Fibroblast of skin of right biceps (primary cell): ENCODE measurements around the gene RAB5B.
"Not testable (repeated sequence)": the region's sequence is repeated elsewhere in the genome, so short reads cannot be mapped to it uniquely, and the experiment has no call there.

Source experiments
- DNase-seq: peaks from one replicate; pipeline ENCODE4 v3.0.0-alpha.2; 2013

RAB5B gene

DNA sequence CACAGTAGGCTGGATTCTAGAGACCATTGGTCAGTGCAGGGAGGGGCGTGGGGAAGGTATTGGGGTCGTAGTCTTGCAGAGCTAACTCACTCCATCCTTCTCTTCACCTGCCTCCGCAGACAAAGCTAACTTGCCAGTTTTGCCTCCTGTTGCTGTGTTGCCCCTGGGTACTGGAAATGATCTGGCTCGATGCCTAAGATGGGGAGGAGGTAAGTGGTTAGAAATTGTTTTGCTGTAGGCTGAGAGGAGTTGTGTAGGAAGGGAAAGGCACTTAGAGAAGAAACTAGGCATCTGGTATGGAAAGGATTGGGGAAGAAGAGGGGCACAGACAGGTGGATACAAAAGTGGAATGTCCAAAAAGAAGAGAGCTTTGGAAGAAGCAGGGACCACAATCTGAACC, 31.8 kb upstream of the RAB5B start:
- no peak for DNase-seq

DNA sequence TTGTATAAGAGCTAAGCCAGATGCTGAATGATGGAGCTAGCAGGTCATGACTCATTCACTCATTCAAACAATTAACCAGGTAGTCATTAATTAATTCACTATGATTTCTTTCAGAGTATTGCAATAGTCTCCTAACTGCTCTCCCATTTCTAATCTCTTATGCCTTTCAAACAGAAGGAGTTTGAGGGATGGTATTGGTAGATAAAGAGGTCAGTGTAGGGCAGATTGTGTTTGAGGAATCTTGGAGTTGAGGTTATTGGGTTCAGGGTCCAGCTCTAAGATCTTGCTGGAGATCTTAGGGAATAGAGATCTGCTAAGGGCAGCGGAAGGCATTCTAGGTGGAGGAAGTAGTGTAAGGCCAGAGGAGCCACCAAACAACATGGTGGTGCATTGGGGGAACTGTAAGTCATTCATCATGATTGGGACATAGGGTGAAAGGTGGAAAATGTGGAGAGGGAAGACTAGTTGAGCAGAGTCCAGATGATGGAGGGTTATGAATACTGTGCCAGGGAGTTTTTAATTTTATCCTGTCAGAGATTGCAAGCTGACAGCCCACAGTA, 31.2 kb upstream of the RAB5B start:
- DNase-seq: no peak

DNA sequence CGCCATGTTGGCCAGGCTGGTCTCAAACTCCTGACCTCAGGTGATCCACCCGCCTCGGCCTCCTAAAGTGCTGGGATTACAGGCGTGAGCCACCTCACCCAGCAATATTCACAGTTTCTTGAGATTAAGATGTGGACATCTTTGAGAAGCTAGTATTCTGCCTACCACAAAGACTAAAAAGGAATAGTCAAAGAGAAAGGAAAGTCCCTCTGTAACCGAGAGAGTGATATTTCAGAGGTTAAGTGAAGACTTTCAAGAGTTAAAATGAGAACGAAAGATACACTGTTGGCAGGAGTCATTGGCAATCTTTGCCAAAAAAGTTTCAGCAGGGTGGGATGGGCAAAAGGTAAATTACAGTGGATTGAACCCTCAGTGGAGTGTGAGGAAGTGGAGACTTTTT, 27.3 kb upstream of the RAB5B start:
- DNase-seq: no peak

DNA sequence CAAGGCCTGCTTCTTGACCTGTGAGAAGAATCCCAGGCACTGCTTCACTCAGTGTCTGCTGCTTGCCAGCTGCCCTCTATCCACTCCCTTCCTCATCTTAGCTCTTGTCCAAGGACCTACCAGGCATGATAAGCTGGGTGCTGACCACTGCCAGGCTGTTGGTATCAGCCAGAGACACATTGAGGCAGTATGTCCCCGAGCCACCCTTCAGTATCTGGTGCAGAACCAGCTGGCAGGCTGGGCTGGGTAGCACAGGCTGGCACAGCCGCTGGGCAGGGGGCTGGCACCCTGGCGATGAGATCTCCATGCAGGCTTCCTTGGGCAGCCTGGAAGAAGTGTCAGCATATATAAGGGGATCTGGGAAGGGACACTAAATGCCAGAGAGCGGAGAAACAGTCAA, 18.5 kb upstream of the RAB5B start:
- no peak for DNase-seq

DNA sequence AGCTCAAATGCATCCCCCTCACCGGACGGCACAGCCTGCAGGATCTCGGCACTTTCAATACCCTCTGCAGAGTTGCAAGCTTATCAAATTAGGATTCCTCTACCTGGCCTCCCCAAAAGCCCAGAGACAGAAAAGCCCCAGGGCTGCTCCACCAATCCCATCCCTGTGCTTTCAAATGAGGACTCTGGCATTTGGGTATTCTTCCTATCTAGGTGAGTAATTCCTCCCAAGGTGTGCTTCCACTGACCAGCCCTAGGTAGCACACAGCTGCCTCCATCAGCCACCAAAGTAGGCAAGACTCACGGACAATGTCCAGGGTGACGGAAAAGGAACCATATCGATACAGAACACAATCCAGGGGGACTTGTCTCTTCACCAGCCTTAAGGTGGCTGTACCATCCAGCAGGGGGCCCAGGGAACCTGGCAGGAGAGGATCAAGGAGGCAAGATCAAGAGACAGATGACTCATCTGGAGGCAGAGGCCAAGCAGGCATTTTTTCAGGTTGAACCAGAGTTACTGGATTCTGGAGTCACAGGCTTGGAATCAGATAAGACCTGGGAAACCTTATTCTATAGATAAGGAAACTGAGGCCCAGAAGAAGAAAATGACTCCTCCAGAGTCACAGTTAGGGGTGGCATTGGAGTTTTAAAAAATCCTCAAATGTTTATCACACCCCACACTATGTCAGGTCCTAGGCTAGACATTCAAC, 17.9 kb upstream of the RAB5B start:
- peak; percentile 62 for DNase-seq

DNA sequence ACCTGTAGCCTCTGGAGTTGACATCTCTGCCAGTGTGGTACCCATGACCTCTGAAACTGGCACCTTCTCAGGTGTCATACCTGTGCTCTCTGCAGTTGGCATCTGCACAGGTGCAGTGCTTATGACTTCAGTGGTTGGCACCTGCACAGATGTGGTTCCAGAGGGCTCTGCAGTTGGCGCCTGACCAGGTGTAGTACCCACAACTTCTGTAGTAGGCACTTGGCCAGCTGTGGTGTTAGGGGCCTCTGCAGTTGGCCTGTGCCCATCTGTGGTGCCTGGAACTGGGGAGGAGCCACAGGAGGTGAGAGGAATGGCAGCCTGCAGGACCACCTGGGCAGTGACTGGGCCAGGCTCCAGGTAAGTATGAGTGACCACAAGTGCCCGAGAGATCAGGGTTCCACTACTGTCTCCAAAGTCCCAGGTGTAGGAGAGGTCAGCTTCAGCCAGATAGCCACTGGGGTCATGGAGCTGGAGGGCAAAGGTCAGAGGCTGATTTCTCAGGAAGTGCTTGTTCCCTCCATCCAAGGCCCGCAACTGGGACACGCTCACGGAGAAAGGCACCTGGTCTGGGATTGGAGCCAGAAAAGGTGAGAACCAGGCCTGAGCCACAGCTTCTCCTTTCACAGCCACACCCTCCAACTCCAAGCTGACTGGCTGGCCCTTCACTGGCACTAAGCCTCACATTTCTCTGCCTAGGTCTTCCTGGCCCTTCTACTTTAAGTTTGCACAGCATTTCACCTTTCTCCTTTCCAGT, 16.6 kb upstream of the RAB5B start:
- no peak for DNase-seq

DNA sequence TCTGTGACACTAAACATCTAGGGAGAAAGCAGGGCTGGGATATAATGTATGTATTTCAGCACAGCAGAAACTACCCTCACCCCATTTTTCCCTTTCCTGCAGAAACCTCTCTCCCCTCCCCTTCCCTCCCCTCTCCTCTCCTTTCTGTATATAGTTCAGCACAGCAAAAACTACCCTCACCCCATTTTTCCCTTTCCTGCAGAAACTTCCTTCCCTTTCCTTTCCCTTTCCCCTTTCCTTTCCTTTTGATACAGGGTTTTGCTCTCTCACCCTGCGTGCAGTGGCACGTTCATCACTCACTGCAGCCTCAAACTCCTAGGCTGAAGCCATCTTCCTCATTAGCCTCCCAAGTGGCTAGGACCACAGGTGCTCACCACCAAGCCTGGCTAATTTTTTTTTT, 10.1 kb upstream of the RAB5B start:
- DNase-seq: no peak

DNA sequence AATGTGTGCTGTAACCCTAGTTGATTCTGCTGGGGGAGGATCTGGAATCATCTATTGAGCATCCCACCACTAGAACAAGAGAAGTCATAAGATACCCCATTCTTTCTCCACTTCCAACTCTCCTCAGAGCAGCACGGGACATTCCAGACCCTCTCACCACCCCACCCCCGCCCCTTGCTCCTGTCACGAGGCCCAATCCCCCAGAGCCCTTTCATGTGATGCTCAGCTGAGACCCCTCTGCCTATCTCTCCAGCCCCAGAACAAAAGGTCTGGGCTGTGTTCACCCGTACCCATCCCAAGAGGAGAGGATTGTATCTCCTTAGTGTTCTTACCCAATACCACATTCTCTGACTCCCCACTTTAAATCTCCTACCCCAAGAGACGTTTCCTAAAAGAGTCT, 8.6 kb upstream of the RAB5B start:
- no peak for DNase-seq

DNA sequence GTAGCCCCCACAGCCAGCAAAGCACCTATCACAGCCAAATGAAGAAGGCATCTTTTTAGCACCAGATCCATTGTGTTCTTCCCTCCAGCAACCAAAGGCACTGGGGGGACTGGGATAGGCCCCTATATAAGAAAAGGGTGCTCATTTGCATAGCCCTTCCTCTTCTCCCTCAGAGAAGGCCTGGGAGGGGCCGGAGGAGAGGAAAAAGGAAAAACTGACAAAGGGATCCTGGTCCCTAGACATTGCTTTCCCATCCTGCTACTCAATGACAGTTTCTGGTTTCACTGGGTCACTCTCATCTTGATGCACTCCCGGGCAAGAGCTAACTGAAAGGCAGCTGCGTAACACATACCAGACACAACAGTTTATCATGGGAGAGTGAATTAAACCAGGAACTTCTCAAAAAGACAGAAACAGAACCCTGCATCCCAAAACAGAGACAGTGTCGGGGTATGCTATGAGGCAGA, 7.9 kb upstream of the RAB5B start, which contains the start of gene PMEL:
Gene PMEL, minus strand, starts transcription at position 102 of the 467 bp plus-strand sequence. Its CDS starts 31 bp downstream, at position 71.
- peak; percentile 6 for DNase-seq

DNA sequence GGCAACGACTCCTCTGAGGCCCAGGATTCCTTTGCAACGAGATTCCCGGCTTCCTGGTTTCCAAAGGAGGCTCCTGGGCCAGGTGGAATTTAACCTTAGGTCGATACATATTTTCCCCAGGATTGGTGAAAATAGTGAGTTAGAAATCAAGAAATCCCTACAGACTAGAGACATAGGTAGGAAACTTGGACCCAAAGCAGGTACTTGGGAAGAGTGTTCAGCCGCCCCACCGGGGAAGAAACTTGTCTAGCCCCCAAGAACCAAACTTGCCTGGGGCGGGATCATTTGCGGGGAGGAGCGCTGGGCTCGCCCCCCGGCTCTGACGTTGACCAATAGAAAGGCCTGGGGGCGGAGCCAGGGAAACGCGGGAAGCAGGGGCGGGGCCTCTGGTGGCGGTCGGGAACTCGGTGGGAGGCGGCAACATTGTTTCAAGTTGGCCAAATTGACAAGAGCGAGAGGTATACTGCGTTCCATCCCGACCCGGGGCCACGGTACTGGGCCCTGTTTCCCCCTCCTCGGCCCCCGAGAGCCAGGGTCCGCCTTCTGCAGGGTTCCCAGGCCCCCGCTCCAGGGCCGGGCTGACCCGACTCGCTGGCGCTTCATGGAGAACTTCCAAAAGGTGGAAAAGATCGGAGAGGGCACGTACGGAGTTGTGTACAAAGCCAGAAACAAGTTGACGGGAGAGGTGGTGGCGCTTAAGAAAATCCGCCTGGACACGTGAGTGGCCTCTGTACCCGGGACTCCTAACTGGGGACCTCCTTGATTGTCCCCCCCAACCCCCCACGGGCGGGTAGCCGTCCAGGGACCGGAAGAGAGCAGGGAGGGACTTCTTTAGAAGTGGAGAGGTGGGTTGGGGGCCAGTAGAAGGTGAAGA, 7.2 kb upstream of the RAB5B start, which contains the start of gene CDK2:
Gene CDK2, plus strand, starts transcription at position 423 of the 874 bp plus-strand sequence. Its CDS starts 179 bp downstream, at position 602.
- peak; percentile 82 for DNase-seq

DNA sequence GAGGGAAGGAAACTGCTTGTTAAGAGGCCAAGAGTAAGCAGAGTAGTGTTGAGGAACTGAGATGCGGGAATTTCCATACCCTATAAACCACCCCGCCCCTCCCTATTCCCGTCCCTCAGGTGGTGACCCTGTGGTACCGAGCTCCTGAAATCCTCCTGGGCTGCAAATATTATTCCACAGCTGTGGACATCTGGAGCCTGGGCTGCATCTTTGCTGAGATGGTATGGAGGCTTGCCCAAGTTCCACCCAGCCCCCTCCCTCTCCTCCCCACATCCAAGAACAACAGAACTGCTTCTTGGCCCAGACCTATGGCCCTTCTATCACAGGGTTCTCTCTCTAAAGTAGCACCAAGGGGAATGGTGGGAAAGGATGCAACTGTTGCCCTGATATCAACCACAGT, 4.5 kb upstream of the RAB5B start:
- no peak for DNase-seq

DNA sequence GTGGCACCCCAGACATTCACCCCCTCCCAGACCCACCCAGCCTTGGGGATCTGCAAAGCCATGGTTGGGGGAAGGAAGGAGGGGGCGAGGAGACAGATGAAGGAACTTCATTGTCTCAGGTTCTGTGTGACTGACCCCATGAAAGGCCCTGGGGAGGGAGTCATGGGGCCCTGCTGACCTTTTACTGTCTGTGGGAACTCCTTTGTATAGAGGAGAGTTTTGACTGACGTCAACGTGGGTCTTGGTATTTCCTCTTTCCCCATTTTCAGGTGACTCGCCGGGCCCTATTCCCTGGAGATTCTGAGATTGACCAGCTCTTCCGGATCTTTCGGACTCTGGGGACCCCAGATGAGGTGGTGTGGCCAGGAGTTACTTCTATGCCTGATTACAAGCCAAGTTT, 3.1 kb upstream of the RAB5B start:
- peak; percentile 49 for DNase-seq

DNA sequence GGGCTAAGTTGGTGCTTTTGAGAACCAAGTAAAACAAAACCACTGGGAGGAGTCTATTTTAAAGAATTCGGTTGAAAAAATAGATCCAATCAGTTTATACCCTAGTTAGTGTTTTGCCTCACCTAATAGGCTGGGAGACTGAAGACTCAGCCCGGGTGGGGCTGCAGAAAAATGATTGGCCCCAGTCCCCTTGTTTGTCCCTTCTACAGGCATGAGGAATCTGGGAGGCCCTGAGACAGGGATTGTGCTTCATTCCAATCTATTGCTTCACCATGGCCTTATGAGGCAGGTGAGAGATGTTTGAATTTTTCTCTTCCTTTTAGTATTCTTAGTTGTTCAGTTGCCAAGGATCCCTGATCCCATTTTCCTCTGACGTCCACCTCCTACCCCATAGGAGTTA, 1.8 kb upstream of the RAB5B start:
- peak; percentile 75 for DNase-seq

DNA sequence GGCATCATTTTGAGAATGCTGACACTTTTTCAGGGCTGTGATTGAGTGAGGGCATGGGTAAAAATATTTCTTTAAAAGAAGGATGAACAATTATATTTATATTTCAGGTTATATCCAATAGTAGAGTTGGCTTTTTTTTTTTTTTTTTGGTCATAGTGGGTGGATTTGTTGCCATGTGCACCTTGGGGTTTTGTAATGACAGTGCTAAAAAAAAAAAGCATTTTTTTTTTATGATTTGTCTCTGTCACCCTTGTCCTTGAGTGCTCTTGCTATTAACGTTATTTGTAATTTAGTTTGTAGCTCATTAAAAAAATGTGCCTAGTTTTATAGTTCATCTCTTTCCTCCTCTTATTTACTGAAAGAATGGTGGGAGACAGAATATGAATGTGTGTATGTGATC, 1.4 kb upstream of the RAB5B start:
- DNase-seq: no peak

DNA sequence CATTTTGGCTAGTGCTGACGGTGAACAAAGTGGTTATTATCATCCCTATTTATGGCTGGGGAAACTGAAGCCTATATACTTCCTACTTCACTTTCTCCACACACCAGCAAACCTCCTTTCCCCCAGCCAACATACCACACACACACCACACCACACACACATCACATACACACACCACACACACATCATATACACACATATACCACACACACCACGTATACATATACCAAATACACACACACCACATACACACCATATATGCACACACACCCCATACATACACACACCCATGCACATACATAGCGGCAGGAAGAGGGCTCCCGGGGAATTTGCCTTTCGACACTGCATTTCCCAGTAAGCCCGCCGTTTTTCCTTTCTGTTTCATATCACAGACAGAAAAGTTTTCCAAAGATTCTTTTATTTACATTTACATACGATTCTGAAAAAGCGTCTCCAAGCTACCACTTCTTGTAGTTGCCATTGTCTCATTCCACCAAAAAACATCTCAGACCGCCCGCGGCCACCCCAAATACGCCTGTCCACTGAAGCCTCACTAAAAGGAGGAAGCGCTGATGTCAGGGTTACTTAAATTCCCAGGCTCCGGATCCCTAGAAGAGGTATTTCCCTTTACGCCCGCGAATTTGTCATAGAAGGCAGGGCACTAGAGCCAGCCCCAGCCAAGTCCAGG, 823 bp upstream of the RAB5B start:
- DNase-seq: peak; percentile 31

DNA sequence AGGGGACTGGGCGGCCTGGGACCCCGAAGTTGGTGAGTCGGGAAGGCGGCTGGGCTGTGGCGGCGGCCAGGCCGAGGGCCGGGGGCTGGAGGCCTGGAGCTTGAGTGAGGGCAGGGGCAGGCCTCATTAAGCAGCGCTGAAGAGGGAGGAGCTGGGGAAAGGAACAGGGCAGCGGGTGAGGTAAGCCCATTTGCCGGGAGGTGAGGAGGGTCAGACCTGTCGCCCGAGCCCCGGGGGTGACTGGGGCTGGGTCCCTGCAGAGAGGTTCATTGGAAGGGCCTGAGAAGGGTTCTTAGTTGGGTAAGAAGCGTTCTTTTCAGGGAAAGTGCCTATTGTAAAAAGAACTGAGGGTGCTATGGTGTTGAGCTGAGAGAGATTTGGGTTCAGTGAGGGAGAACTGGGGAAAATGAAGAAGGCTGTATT, 441 bp downstream of the RAB5B start:
- DNase-seq: peak; percentile 23

DNA sequence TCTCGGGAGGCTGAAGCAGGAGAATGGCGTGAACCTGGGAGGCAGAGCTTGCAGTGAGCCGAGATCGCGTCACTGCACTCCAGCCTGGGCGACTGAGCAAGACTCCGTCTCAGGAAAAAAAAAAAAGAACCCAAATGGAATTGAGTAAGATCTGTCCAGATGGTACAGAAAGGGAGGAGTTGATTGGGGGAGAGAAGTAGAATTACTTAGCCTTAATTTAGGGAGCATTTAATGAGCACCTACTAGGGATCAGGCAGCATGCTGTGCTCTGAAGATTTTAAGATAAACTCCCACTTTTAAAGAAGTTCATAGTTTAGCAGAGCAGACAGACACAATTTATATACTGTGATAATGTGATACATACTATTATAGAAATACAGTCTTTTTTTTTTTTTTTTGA, 4.5 kb downstream of the RAB5B start:
- DNase-seq: no peak

DNA sequence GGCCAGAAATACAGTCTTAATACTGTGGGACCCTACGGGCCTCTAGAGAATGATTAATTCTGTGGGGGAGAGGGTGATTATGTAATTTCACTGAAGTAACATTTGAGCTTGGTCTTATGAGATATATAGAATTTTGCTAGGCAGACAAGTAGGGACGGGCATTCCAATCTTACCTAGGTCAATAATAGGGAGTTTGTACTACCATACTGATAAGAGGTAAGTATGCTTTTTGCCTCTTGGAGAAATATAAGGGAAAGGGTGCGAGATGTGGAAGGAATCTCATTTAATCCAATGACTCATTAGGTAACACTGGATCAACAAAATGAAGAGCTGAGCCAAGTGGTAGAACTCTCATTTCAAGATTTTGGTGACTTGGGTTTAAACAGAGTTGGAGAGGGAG, 5.2 kb downstream of the RAB5B start:
- no peak for DNase-seq

DNA sequence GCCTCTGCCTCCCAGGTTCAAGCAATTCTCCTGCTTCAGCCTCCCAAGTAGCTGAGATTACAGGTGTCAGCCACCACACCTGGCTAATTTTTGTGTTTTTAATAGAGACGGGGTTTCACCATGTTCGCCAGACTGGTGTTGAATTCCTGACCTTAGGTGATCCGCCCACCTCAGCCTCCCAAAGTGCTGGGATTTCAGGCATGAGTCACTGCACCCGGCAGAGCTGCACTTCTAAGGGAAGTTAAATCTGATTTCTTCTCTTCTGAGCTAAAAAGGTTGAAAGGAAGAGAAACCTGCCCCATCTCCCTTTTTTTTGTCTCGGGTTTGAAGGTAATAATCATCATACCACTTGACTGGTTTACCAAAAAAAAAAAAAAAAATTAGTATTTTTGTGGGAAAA, 8.0 kb downstream of the RAB5B start:
- DNase-seq: not testable (repeated sequence)

DNA sequence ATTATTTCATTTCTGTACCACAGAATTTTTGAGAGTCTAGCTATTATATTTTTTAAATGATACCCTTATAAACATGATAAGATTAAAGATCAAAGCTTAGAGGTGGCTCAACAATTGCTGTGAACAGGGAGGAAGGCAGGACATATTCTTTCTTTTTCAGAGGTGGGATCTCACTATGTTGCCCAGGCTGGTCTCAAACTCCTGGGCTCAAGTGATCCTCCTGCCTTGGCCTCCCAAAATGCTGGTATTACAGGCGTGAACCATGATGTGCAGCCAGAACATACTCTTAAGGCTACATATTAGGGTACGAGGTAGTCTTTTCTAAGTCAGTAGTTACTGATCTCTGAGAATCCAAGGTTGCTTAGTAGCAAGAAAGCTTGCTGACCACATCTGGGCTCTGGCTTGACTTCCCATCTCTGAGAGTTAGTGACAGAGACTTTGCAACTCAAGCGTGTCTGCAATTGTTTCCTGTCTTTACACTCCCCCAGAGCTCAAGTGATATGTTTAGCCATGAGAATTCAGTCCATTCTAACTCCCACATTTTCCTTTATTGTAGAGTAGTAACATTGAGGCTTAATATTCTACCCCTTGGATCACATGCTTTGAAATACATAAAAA, 8.6 kb downstream of the RAB5B start:
- no peak for DNase-seq

DNA sequence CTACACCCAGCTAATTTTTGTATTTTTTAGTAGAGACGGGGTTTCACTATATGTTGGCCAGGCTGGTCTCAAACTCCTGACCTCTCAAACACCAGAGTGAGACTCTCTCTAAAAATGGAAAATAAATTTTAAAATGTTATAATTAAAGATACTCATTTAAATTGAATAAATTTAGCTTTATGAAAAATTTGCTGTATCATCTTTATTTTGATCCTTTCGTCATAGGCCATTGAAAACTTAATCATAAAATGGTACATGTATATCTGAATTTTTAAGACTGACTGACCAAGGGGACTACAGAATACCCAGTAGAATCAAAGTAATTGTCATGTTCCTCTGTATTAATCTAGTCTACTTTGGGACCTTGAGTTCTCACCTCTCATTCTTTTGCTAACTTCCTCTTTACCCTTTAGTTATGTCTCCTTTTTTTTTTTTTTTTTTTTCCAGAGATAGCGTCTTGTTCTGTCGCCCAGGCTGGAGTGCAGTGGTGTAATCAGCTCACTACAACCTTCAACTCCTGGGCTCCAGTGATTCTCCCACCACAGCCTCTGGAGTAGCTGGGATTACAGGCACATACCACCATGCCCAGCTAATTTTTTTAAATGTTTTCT, 9.5 kb downstream of the RAB5B start:
- no peak for DNase-seq
